OCI-LY7 (cell line): Measurements from ENCODE around the gene SLC38A3. TPM values are rescaled to one million over a fixed set of nuclear protein-coding genes. Genes with fewer than 3 reads are reported as not detected.

Experiments used
- BruUV-seq: library from RNA; stranded (reverse); fragments of 400-500 nt; replicated peaks from 2 replicates; lab custom pipeline; 2021; lab: Mats Ljungman, UMichigan
- CTCF ChIA-PET: fragments of 300-600 bp; sonication (Branson Sonifier 250); formaldehyde crosslinking; loops from one replicate; lab custom pipeline; 2022; ENCODE audit warnings: antibody characterized with exemption; ENCODE audit not compliant: unreplicated experiment; lab: Charles Lee
- POLR2A ChIA-PET: fragments of 300-600 bp; sonication (Branson Sonifier 250); formaldehyde crosslinking; loops from one replicate; lab custom pipeline; 2022; ENCODE audit warnings: antibody characterized with exemption; lab: Charles Lee
- DNase-seq: peaks from one replicate; pipeline ENCODE4 v3.0.0-alpha.2; 2015; ENCODE audit warnings: low spot score
- H2AFZ ChIP-seq: fragments of 200-600 bp; sonication (generic), shearing (Covaris generic); 2 replicates; pipeline ENCODE4 v1.6.1; 2014; ENCODE audit warnings: mild to moderate bottlenecking, antibody characterized with exemption, low read length, moderate library complexity
- H3K27ac ChIP-seq: fragments of 200-600 bp; sonication (generic); 2 replicates; pipeline ENCODE4 v1.5.1; 2014; ENCODE audit warnings: mixed run types, low read depth, mild to moderate bottlenecking, moderate library complexity, low read length, inconsistent platforms; ENCODE audit not compliant: poor library complexity, severe bottlenecking
- H3K36me3 ChIP-seq: fragments of 200-600 bp; sonication (generic); 2 replicates; pipeline ENCODE4 v1.6.1; 2014; ENCODE audit warnings: mild to moderate bottlenecking, antibody characterized with exemption, low read length, moderate library complexity, mixed read lengths; ENCODE audit not compliant: insufficient read depth
- H3K4me1 ChIP-seq: fragments of 200-600 bp; sonication (generic); 2 replicates; pipeline ENCODE4 v1.5.1; 2014; ENCODE audit warnings: mild to moderate bottlenecking, low read length; ENCODE audit not compliant: insufficient read depth, poor library complexity, severe bottlenecking
- H3K4me2 ChIP-seq: fragments of 200-600 bp; sonication (generic); 2 replicates; pipeline ENCODE4 v1.6.1; 2014; ENCODE audit warnings: mild to moderate bottlenecking, low read length
- H3K4me3 ChIP-seq: fragments of 200-600 bp; sonication (generic); 2 replicates; pipeline ENCODE4 v1.5.1; 2014; ENCODE audit warnings: mild to moderate bottlenecking, low read depth, low read length; ENCODE audit not compliant: poor library complexity, severe bottlenecking
- H3K79me2 ChIP-seq: fragments of 200-600 bp; sonication (generic); 2 replicates; pipeline ENCODE4 v1.6.1; 2016; ENCODE audit warnings: low read depth, mild to moderate bottlenecking, low read length, moderate library complexity, mixed read lengths; ENCODE audit not compliant: insufficient read depth
- H3K9me2 ChIP-seq: fragments of 200-600 bp; sonication (generic); 2 replicates; pipeline ENCODE4 v1.6.1; 2016; ENCODE audit warnings: mild to moderate bottlenecking, low read length, mixed read lengths; ENCODE audit not compliant: insufficient read depth
- H3K9me3 ChIP-seq: fragments of 200-600 bp; sonication (generic); 2 replicates; pipeline ENCODE4 v1.6.1; 2014; ENCODE audit warnings: mild to moderate bottlenecking, mixed run types, low read length, mixed read lengths
- H4K20me1 ChIP-seq: fragments of 200-600 bp; sonication (generic); 2 replicates; pipeline ENCODE4 v1.6.1; 2014; ENCODE audit warnings: mild to moderate bottlenecking, antibody characterized with exemption, low read length, moderate library complexity, mixed read lengths; ENCODE audit not compliant: insufficient read depth
- CTCF ChIP-seq: fragments of 200-600 bp; sonication (generic); conservative IDR thresholded peaks from 2 replicates; pipeline ENCODE4 v1.5.1; 2014; ENCODE audit warnings: mild to moderate bottlenecking, antibody characterized with exemption, low read length, moderate library complexity, mixed read lengths
- EZH2phosphoT487 ChIP-seq: fragments of 200-600 bp; sonication (generic); IDR thresholded peaks from 2 replicates; pipeline ENCODE4 v1.6.1; 2018; ENCODE audit warnings: low read depth, borderline replicate concordance, mild to moderate bottlenecking, mixed run types, antibody characterized with exemption, low read length, moderate library complexity, mixed read lengths
- intact Hi-C: fragments of 100-400 bp; cut with micrococcal nuclease; formaldehyde crosslinking; loops from one replicate; pipeline ENCODE4 v1.10.0; 2022; ENCODE audit not compliant: unreplicated experiment
- total RNA-seq, 2 experiments: library from RNA; depleted of rRNA in 1 of 2; stranded (reverse); fragments of >200 nt in 1 of 2; shearing (Covaris generic) in 1 of 2; gene quantifications; 2 replicates each; pipeline ENCODE4 v1.2.3, GENCODE V29; 2014 to 2022

The SLC38A3 gene
- total RNA-seq, 2 experiments from 2014 or later, result not detected

- peaks cover 11% of the 10 kb centered on the region; the same call in 1 of the 2 replicates for H3K36me3 ChIP-seq
- intact Hi-C loops, result no loop called here
- no peaks in the 10 kb centered on the region for H3K79me2 ChIP-seq
- ChIA-PET POLR2A (interaction anchor here (0.5 to 1.2 kb wide), 3 partner anchors 17 to 83 kb away, joined by 3 to 6 read pairs (median 4); no protein-coding TSS in a partner anchor), CTCF (no interaction called here)
- no peaks in the 10 kb centered on the region for H3K9me3 ChIP-seq
- H3K9me2 ChIP-seq, result no peaks in the 10 kb centered on the region
- no peak overlapping the region for H3K4me2 ChIP-seq
- no peak overlapping the region for H2AFZ ChIP-seq
- no peak overlapping the region for H3K4me3 ChIP-seq
- H4K20me1 ChIP-seq, result no peaks in the 10 kb centered on the region
- no TSS peak for BruUV-seq
- H3K4me1 ChIP-seq, result peaks cover 4% of the 10 kb centered on the region
- no peak for DNase-seq
- no peak overlapping the region for H3K27ac ChIP-seq
- no peak for TF ChIP-seq EZH2phosphoT487
- no peak for TF ChIP-seq CTCF
Measured at GRCh38 chr3:50263478-50264382, 58.7 kb downstream of the SLC38A3 start.

- no peak overlapping the region for H3K27ac ChIP-seq
- no peak for DNase-seq
- peaks cover 4% of the 10 kb centered on the region for H3K4me1 ChIP-seq
- BruUV-seq, result no TSS peak
- no peaks in the 10 kb centered on the region for H4K20me1 ChIP-seq
- POLR2A ChIA-PET, result interaction anchor here (0.5 to 1.2 kb wide), 3 partner anchors 14 to 83 kb away, joined by 4 to 6 read pairs (median 5); no protein-coding TSS in a partner anchor
- no peak overlapping the region for H3K4me2 ChIP-seq
- H2AFZ ChIP-seq, result no peak overlapping the region
- no peaks in the 10 kb centered on the region for H3K9me3 ChIP-seq
- no peaks in the 10 kb centered on the region for H3K9me2 ChIP-seq
- intact Hi-C loops, result no loop called here
- TF ChIP-seq CTCF (no peak), EZH2phosphoT487 (no peak)
- H3K4me3 ChIP-seq, result no peak overlapping the region
- no peaks in the 10 kb centered on the region for H3K79me2 ChIP-seq
- peaks cover 3% of the 10 kb centered on the region; the same call in 1 of the 2 replicates for H3K36me3 ChIP-seq
- CTCF ChIA-PET, result interaction anchor here (0.6 kb wide), 1 partner anchor 9 kb away, joined by 3 read pairs; no protein-coding TSS in a partner anchor
Measured at GRCh38 chr3:50264383-50264963, 59.4 kb downstream of the SLC38A3 start.
